Loucy (cell line): ENCODE measurements around the gene TECRL.

Experiments used
- H2AFZ ChIP-seq: fragments of 200-600 bp; sonication (generic); 2 replicates; pipeline ENCODE4 v1.6.0; 2016; ENCODE audit warnings: antibody characterized with exemption, mild to moderate bottlenecking, low read length, moderate library complexity
- H3F3A ChIP-seq: fragments of 200-600 bp; 2 replicates; pipeline ENCODE4 v1.6.0; 2016; ENCODE audit warnings: antibody characterized with exemption, low read depth, mild to moderate bottlenecking
- H3K27me3 ChIP-seq: fragments of 200-600 bp; sonication (generic); 2 replicates; pipeline ENCODE4 v1.6.1; 2014; ENCODE audit warnings: low read length, mild to moderate bottlenecking; ENCODE audit not compliant: insufficient read depth, poor library complexity, severe bottlenecking
- H3K36me3 ChIP-seq: fragments of 200-600 bp; sonication (generic); 2 replicates; pipeline ENCODE4 v1.6.1; 2016; ENCODE audit warnings: low read length; ENCODE audit not compliant: insufficient read depth
- H3K4me1 ChIP-seq: fragments of 200-600 bp; sonication (generic); 2 replicates; pipeline ENCODE4 v1.5.1; 2014; ENCODE audit warnings: low read length, mild to moderate bottlenecking; ENCODE audit not compliant: insufficient read depth, poor library complexity, severe bottlenecking
- H3K4me2 ChIP-seq: fragments of 200-600 bp; sonication (generic); 2 replicates; pipeline ENCODE4 v1.6.0; 2014; ENCODE audit warnings: antibody characterized with exemption, low read length, low read depth, mild to moderate bottlenecking; ENCODE audit not compliant: poor library complexity, severe bottlenecking
- H3K4me3 ChIP-seq: fragments of 200-600 bp; sonication (generic); 2 replicates; pipeline ENCODE4 v1.5.1; 2014; ENCODE audit warnings: low read length, mild to moderate bottlenecking, mixed read lengths; ENCODE audit not compliant: poor library complexity, severe bottlenecking
- H3K79me2 ChIP-seq: fragments of 200-600 bp; sonication (generic); 2 replicates; pipeline ENCODE4 v1.6.1; 2014; ENCODE audit warnings: low read length; ENCODE audit not compliant: insufficient read depth
- H3K9ac ChIP-seq: fragments of 200-600 bp; sonication (generic); 2 replicates; pipeline ENCODE4 v1.6.0; 2014; ENCODE audit warnings: mild to moderate bottlenecking, low read depth, low read length, moderate library complexity; ENCODE audit not compliant: poor library complexity, severe bottlenecking
- H3K9me2 ChIP-seq: fragments of 200-600 bp; sonication (generic); replicated peaks from 2 replicates; pipeline ENCODE4 v1.6.1; 2016; ENCODE audit warnings: low read depth, low read length, mixed read lengths
- H3K9me3 ChIP-seq: fragments of 200-600 bp; sonication (generic); 2 replicates; pipeline ENCODE4 v1.6.1; 2014; ENCODE audit warnings: mild to moderate bottlenecking, antibody characterized with exemption, low read length, low read depth; ENCODE audit not compliant: insufficient read depth
- H4K20me1 ChIP-seq: fragments of 200-600 bp; sonication (generic); 2 replicates; pipeline ENCODE4 v1.6.0; 2014; ENCODE audit warnings: antibody characterized with exemption, low read length, mild to moderate bottlenecking; ENCODE audit not compliant: insufficient read depth, poor library complexity, severe bottlenecking
- CTCF ChIP-seq: fragments of 200-600 bp; sonication (generic); conservative IDR thresholded peaks from 2 replicates; pipeline ENCODE4 v1.5.1; 2014; ENCODE audit warnings: mild to moderate bottlenecking, antibody characterized with exemption, low read length
- EZH2phosphoT487 ChIP-seq: fragments of 200-600 bp; IDR thresholded peaks from 2 replicates; pipeline ENCODE4 v1.6.1; 2018; ENCODE audit warnings: antibody characterized with exemption, mild to moderate bottlenecking, moderate library complexity, borderline replicate concordance

Gene TECRL

DNA sequence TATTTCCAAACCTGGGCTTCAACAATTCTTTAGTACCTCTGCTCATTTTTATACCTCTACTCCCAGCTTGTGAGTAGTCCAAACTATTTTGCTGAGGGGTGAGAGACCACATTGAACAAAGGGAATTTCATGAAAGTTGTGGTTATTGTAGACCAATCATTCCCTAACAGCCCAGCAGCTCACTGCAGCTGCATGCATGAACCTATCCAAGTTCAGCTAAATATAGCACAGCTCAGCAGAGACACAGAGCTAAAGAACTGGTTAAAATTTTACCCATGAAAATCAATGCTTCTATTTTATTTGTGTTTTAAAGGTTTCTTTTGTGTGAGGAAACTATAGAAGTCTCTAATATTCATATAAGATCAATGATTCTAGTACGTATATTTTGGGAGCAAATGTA lies 82.7 kb downstream of the TECRL start:
- TF ChIP-seq CTCF (no peak), EZH2phosphoT487 (no peak)
- Histone ChIP-seq H3K36me3 (no peaks in the 10 kb centered on the region), H3K9me2 (no peaks in the 10 kb centered on the region), H3K27me3 (no peaks in the 10 kb centered on the region), H3K9ac (no peak overlapping the region), H3K79me2 (no peaks in the 10 kb centered on the region), H3K4me2 (no peak overlapping the region), H4K20me1 (no peaks in the 10 kb centered on the region), H3K4me1 (no peaks in the 10 kb centered on the region), H2AFZ (no peak overlapping the region), H3K9me3 (no peaks in the 10 kb centered on the region), H3F3A (no peaks in the 10 kb centered on the region), H3K4me3 (no peak overlapping the region)

DNA sequence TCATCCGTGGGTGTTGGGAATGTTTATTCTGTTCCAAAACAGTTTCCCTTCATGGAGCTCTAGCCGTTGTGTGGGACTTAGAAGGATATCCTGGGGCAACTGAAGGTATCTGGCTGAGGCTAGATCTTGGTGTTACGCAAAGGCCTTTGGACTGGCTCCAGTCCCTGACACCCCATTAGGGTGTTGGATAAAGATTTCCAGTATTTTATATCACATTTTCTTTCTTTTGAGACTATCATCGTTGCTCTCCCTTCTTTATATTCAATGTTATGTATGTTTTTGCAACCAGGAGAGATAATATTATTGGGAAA lies 103.0 kb downstream of the TECRL start:
- no peaks in the 10 kb centered on the region for H4K20me1 ChIP-seq
- no peak overlapping the region for H2AFZ ChIP-seq
- H3K4me2 ChIP-seq, result no peak overlapping the region
- no peaks in the 10 kb centered on the region for H3K27me3 ChIP-seq
- no peaks in the 10 kb centered on the region for H3K79me2 ChIP-seq
- no peaks in the 10 kb centered on the region for H3K9me3 ChIP-seq
- no peak overlapping the region for H3K4me3 ChIP-seq
- TF ChIP-seq CTCF (no peak), EZH2phosphoT487 (no peak)
- H3K36me3 ChIP-seq, result no peaks in the 10 kb centered on the region
- H3K4me1 ChIP-seq, result no peaks in the 10 kb centered on the region
- H3K9me2 ChIP-seq, result no peaks in the 10 kb centered on the region
- no peak overlapping the region for H3K9ac ChIP-seq
- H3F3A ChIP-seq, result no peaks in the 10 kb centered on the region

GRCh38 chr4:64305565-64306254 lies 103.5 kb downstream of the TECRL start:
- TF ChIP-seq CTCF, result no peak
- no peak for TF ChIP-seq EZH2phosphoT487
- Histone ChIP-seq H3K27me3 (no peaks in the 10 kb centered on the region), H3K79me2 (no peaks in the 10 kb centered on the region), H2AFZ (no peak overlapping the region), H3K4me1 (no peaks in the 10 kb centered on the region), H3K9me3 (no peaks in the 10 kb centered on the region), H3K9ac (no peak overlapping the region), H4K20me1 (no peaks in the 10 kb centered on the region), H3K4me3 (no peak overlapping the region), H3F3A (no peaks in the 10 kb centered on the region), H3K4me2 (no peak overlapping the region), H3K9me2 (no peaks in the 10 kb centered on the region), H3K36me3 (no peaks in the 10 kb centered on the region)
